GM19397 (cell line): ENCODE data around the gene TMEM91.

Source experiments
- ATAC-seq: cut with Tn5 transposase; IDR thresholded peaks from one replicate; pipeline ENCODE4 v1.9.1; 2021; ENCODE audit warnings: mild to moderate bottlenecking, moderate library complexity; ENCODE audit not compliant: unreplicated experiment

TMEM91 gene

GRCh38 chr19:41409288-41409687 is 33.0 kb downstream of the TMEM91 start:
- ATAC-seq, result no peak

- ATAC-seq, result no peak
Observed at GRCh38 chr19:41410336-41411054, 34.2 kb downstream of the TMEM91 start.

- no peak for ATAC-seq
Observed at GRCh38 chr19:41411100-41411967, 35.0 kb downstream of the TMEM91 start.

- ATAC-seq, result no peak
Observed at GRCh38 chr19:41411968-41412265, 35.6 kb downstream of the TMEM91 start.

- ATAC-seq, result no peak
Observed at GRCh38 chr19:41412953-41413352, 36.6 kb downstream of the TMEM91 start.

GRCh38 chr19:41413947-41414346 is 37.6 kb downstream of the TMEM91 start:
- no peak for ATAC-seq

GRCh38 chr19:41414461-41414860 is 38.1 kb downstream of the TMEM91 start:
- no peak for ATAC-seq

- no peak for ATAC-seq
Observed at GRCh38 chr19:41415154-41415571, 38.8 kb downstream of the TMEM91 start.

- no peak for ATAC-seq
Observed at GRCh38 chr19:41416194-41416674, 39.9 kb downstream of the TMEM91 start.

- no peak for ATAC-seq
Observed at GRCh38 chr19:41420101-41420880, 44.0 kb downstream of the TMEM91 start.

- ATAC-seq, result no peak
Observed at GRCh38 chr19:41421314-41421713, 45.0 kb downstream of the TMEM91 start.

- no peak for ATAC-seq
Observed at GRCh38 chr19:41421973-41422372, 45.6 kb downstream of the TMEM91 start.

GRCh38 chr19:41422456-41422855 is 46.1 kb downstream of the TMEM91 start:
- ATAC-seq, result no peak

- ATAC-seq, result no peak
Observed at GRCh38 chr19:41422955-41423354, 46.6 kb downstream of the TMEM91 start.

- ATAC-seq, result no peak
Observed at GRCh38 chr19:41424335-41425173, 48.2 kb downstream of the TMEM91 start.

- ATAC-seq, result no peak
Observed at GRCh38 chr19:41425174-41426115, 49.1 kb downstream of the TMEM91 start.

GRCh38 chr19:41426116-41426841 is 49.9 kb downstream of the TMEM91 start:
- ATAC-seq, result no peak

GRCh38 chr19:41426952-41427646 is 50.8 kb downstream of the TMEM91 start, which contains the start of gene B3GNT8:
B3GNT8 (minus strand) TSS chr19:41427374; CDS start chr19:41426778, 596 bp downstream.
- no peak for ATAC-seq
